SK-N-SH (cell line): ENCODE measurements around the gene CCAR1. TPM values are rescaled to one million over a fixed set of nuclear protein-coding genes. Genes with fewer than 3 reads are reported as not detected.

Experiments used
- CTCF ChIA-PET: fragments of 300-600, 350-600 bp; formaldehyde crosslinking; extraction: SDS; loops from one replicate; lab custom pipeline; 2021; lab: Yijun Ruan, JAX
- POLR2A ChIA-PET: fragments of 350-600 bp; sonication (Branson Sonifier 250); formaldehyde crosslinking; extraction: SDS; loops from one replicate; lab custom pipeline; 2020; ENCODE audit warnings: antibody characterized with exemption, inconsistent platforms; lab: Yijun Ruan, JAX
- DNase-seq: peaks from one replicate; pipeline ENCODE4 v3.0.0; 2012
- H2AFZ ChIP-seq: fragments of 200-600 bp; sonication (generic); 2 replicates; pipeline ENCODE4 v1.8.1; 2016; ENCODE audit warnings: antibody characterized with exemption, mild to moderate bottlenecking, low read depth
- H3F3A ChIP-seq: fragments of 200-600 bp; sonication (generic); replicated peaks from 2 replicates; pipeline ENCODE3; 2016; ENCODE audit warnings: antibody characterized with exemption, mild to moderate bottlenecking; ENCODE audit not compliant: insufficient read depth
- H3K27ac ChIP-seq, 2 experiments: fragments of 200-500 bp in 1 of 2; fragments of 200-600 bp in 1 of 2; sonication (Bioruptor generic) in 1 of 2; sonication (generic), shearing (Covaris generic) in 1 of 2; 2 replicates each; pipeline versions ENCODE4 v1.5.1 to v1.6.1; 2014 to 2016; ENCODE audit warnings: low read depth in 2 of 2, inconsistent platforms in 1 of 2, low read length in 1 of 2, mild to moderate bottlenecking in 1 of 2, mixed read lengths in 1 of 2
- H3K27me3 ChIP-seq: fragments of 200-600 bp; sonication (generic), shearing (Covaris generic); 2 replicates; pipeline ENCODE4 v1.6.1; 2016; ENCODE audit warnings: mixed run types; ENCODE audit not compliant: insufficient read depth
- H3K36me3 ChIP-seq, 2 experiments: fragments of 200-500 bp in 1 of 2; fragments of 200-600 bp in 1 of 2; sonication (Bioruptor generic) in 1 of 2; sonication (generic) in 1 of 2; replicated peaks in 1 of 2; 2 replicates each; pipeline versions ENCODE3 to v1.5.1; 2014 to 2016; ENCODE audit warnings: low read length in 1 of 2, mild to moderate bottlenecking in 1 of 2; ENCODE audit not compliant: insufficient read depth in 2 of 2, control insufficient read depth in 1 of 2
- H3K4me1 ChIP-seq, 2 experiments: fragments of 200-500 bp in 1 of 2; fragments of 200-600 bp in 1 of 2; sonication (Bioruptor generic) in 1 of 2; sonication (generic), shearing (Covaris generic) in 1 of 2; 2 replicates each; pipeline versions ENCODE4 v1.5.1 to v1.6.1; 2014 to 2016; ENCODE audit warnings: low read depth in 1 of 2, low read length in 1 of 2, mixed run types in 1 of 2; ENCODE audit not compliant: insufficient read depth in 2 of 2, control insufficient read depth in 1 of 2
- H3K4me2 ChIP-seq: fragments of 200-600 bp; sonication (generic), shearing (Covaris generic); 2 replicates; pipeline ENCODE4 v1.6.1; 2017; ENCODE audit warnings: mixed run types
- H3K4me3 ChIP-seq, 2 experiments: fragments of 200-500 bp in 1 of 2; fragments of 200-600 bp in 1 of 2; sonication (Bioruptor generic) in 1 of 2; sonication (generic), shearing (Covaris generic) in 1 of 2; 2 replicates each; pipeline versions ENCODE4 v1.5.1 to v1.8.1; 2014 to 2016; ENCODE audit warnings: low read depth in 2 of 2, inconsistent platforms in 1 of 2, low read length in 1 of 2, mild to moderate bottlenecking in 1 of 2, mixed read lengths in 1 of 2, moderate library complexity in 1 of 2
- H3K79me2 ChIP-seq: fragments of 200-600 bp; sonication (generic); 2 replicates; pipeline ENCODE4 v1.8.1; 2017; ENCODE audit warnings: mild to moderate bottlenecking; ENCODE audit not compliant: insufficient read depth
- H3K9ac ChIP-seq: fragments of 200-600 bp; sonication (generic); 2 replicates; pipeline ENCODE4 v1.6.1; 2017; ENCODE audit warnings: mixed run types
- H3K9me2 ChIP-seq: fragments of 200-600 bp; sonication (generic); 2 replicates; pipeline ENCODE4 v1.6.1; 2017; ENCODE audit warnings: mixed run types
- H3K9me3 ChIP-seq: fragments of 200-600 bp; sonication (generic); 2 replicates; pipeline ENCODE4 v1.6.1; 2017; ENCODE audit warnings: mixed run types, mild to moderate bottlenecking, moderate library complexity
- H4K20me1 ChIP-seq: fragments of 200-600 bp; sonication (generic); 2 replicates; pipeline ENCODE4 v1.6.1; 2017; ENCODE audit warnings: mild to moderate bottlenecking, mixed run types; ENCODE audit not compliant: insufficient read depth
- CHD2 ChIP-seq: fragments of 150-350 bp; IDR thresholded peaks from 2 replicates; pipeline ENCODE4 v1.6.1; 2018; ENCODE audit warnings: low read length; ENCODE audit not compliant: partially characterized antibody
- ELF1 ChIP-seq: IDR thresholded peaks from 2 replicates; pipeline ENCODE4 v1.4.0; 2012
- GABPA ChIP-seq: IDR thresholded peaks from 2 replicates; pipeline ENCODE4 v1.4.0; 2012; ENCODE audit warnings: low read depth, mild to moderate bottlenecking
- GATA2 ChIP-seq: sonication (generic); formaldehyde crosslinking; IDR thresholded peaks from 2 replicates; pipeline ENCODE4 v1.5.0; 2020; ENCODE audit warnings: mild to moderate bottlenecking, missing genetic modification reagents
- JUND ChIP-seq: IDR thresholded peaks from 2 replicates; pipeline ENCODE4 v1.4.0; 2012
- MXI1 ChIP-seq: IDR thresholded peaks from 2 replicates; pipeline ENCODE4 v1.6.1; 2012; ENCODE audit warnings: mild to moderate bottlenecking, low read depth, low read length, improper control_type of control experiment
- NRF1 ChIP-seq: IDR thresholded peaks from 2 replicates; pipeline ENCODE4 v1.6.1; 2012; ENCODE audit warnings: low read depth, mild to moderate bottlenecking, low read length
- POLR2AphosphoS5 ChIP-seq: IDR thresholded peaks from 2 replicates; pipeline ENCODE4 v1.6.1; 2012; ENCODE audit warnings: low read depth, low read length
- RXRA ChIP-seq: IDR thresholded peaks from 2 replicates; pipeline ENCODE4 v1.4.0; 2012; ENCODE audit warnings: low read depth, mild to moderate bottlenecking, borderline replicate concordance
- TEAD4 ChIP-seq: IDR thresholded peaks from 2 replicates; pipeline ENCODE4 v1.4.0; 2012; ENCODE audit warnings: mild to moderate bottlenecking, borderline replicate concordance; ENCODE audit not compliant: insufficient read depth
- USF1 ChIP-seq: IDR thresholded peaks from 2 replicates; pipeline ENCODE4 v1.4.0; 2012; ENCODE audit warnings: low read depth, borderline replicate concordance
- USF2 ChIP-seq: fragments of 150-350 bp; IDR thresholded peaks from 2 replicates; pipeline ENCODE4 v1.6.1; 2017; ENCODE audit warnings: antibody characterized with exemption, low read length, low read depth, borderline replicate concordance
- ZBTB33 ChIP-seq: IDR thresholded peaks from 2 replicates; pipeline ENCODE4 v1.4.0; 2012; ENCODE audit warnings: low read depth, borderline replicate concordance
- WGBS: methylation state at CpG from one replicate; pipeline ENCODE4 v1.1.6; 2017; ENCODE audit warnings: low lambda C conversion rate; 5-methylcytosine and 5-hydroxymethylcytosine counted together
- polyA plus RNA-seq, 3 experiments: library from polyadenylated mRNA; depleted of rRNA; stranded (reverse); fragments of >200 nt; gene quantifications; 2 replicates each; pipeline ENCODE4 v1.2.3, GENCODE V29; 2012
- TF ChIP-seq, protein P1 (sequence below): fragments of 150-350 bp; IDR thresholded peaks from 2 replicates; pipeline ENCODE4 v1.6.1; 2016; ENCODE audit warnings: mild to moderate bottlenecking, low read depth, low read length
- TF ChIP-seq, protein P2 (sequence below): IDR thresholded peaks from 2 replicates; pipeline ENCODE4 v1.4.0; 2012; ENCODE audit warnings: low read depth

Gene CCAR1
- polyA plus RNA-seq, 1 of the 3 experiments (the other 2 are of a cell fraction), result 25.7 TPM

DNA sequence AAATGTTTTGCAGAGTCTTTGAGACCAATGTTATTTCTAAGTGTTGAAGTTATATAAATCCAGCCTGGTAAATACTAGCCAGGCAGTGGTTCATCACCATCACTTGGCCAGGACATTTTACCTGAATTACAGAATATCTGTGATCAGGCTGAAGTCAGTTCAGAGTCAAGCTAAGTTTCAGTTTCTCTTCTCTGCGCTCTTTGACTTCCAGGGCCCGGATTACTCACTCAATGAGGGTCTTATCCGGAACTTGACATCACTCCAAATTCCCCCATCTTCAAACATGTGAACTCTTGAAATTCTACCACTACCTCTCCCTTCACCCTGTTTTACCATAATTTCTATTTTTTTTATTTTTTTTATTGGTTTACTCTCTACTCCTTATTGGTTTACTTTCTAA is 36.6 kb upstream of the CCAR1 start (continued):
- TF ChIP-seq POLR2AphosphoS5, result no peak
- no peak for TF ChIP-seq ELF1
- TF ChIP-seq RXRA, result no peak
- TF ChIP-seq MXI1, result no peak
- TF ChIP-seq GABPA, result no peak
- TF ChIP-seq JUND, result no peak
- TF ChIP-seq TEAD4, result no peak
- TF ChIP-seq, protein P1, sequence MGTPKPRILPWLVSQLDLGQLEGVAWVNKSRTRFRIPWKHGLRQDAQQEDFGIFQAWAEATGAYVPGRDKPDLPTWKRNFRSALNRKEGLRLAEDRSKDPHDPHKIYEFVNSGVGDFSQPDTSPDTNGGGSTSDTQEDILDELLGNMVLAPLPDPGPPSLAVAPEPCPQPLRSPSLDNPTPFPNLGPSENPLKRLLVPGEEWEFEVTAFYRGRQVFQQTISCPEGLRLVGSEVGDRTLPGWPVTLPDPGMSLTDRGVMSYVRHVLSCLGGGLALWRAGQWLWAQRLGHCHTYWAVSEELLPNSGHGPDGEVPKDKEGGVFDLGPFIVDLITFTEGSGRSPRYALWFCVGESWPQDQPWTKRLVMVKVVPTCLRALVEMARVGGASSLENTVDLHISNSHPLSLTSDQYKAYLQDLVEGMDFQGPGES, result no peak
- TF ChIP-seq GATA2 (CRISPR knock-in tag), result no peak
- no peak for TF ChIP-seq USF1

GRCh38 chr10:68696018-68696417 is 25.0 kb upstream of the CCAR1 start:
- H3K9ac ChIP-seq, result no peak overlapping the region
- no peaks in the 10 kb centered on the region for H3K9me2 ChIP-seq
- no peaks in the 10 kb centered on the region for H3K79me2 ChIP-seq
- no peak overlapping the region for H2AFZ ChIP-seq
- H4K20me1 ChIP-seq, result no peaks in the 10 kb centered on the region
- ChIA-PET CTCF (no interaction called here), POLR2A (no interaction called here)
- H3K9me3 ChIP-seq, result no peaks in the 10 kb centered on the region
- TF ChIP-seq NRF1 (no peak), POLR2AphosphoS5 (no peak), GABPA (no peak)
- WGBS, result 100% methylated on average over 1 of the region's 1 CpG
- no peak for DNase-seq
- H3K4me3 ChIP-seq, result no peak overlapping the region
- H3F3A ChIP-seq, result peaks cover 10% of the 10 kb centered on the region
- H3K4me1 ChIP-seq, result no peaks in the 10 kb centered on the region
- no peaks in the 10 kb centered on the region for H3K27me3 ChIP-seq
- no peak overlapping the region for H3K4me2 ChIP-seq
- H3K27ac ChIP-seq, result no peak overlapping the region
- H3K36me3 ChIP-seq, result peaks cover 26% of the 10 kb centered on the region in 2 experiments

- no peaks in the 10 kb centered on the region for H3K9me3 ChIP-seq
- H2AFZ ChIP-seq, result no peak overlapping the region
- no peak overlapping the region for H3K9ac ChIP-seq
- TF ChIP-seq, protein P2, sequence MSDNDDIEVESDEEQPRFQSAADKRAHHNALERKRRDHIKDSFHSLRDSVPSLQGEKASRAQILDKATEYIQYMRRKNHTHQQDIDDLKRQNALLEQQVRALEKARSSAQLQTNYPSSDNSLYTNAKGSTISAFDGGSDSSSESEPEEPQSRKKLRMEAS, result no peak
- no peak for TF ChIP-seq USF2
- no peak for TF ChIP-seq GATA2 (CRISPR knock-in tag)
- no peak for TF ChIP-seq GABPA
- TF ChIP-seq CHD2, result no peak
- TF ChIP-seq NRF1, result no peak
- no peak for TF ChIP-seq ZBTB33
- TF ChIP-seq, protein P1, result no peak
- TF ChIP-seq, all 33 proteins: peak for 0
- H3F3A ChIP-seq, result peaks cover 10% of the 10 kb centered on the region
- no peaks in the 10 kb centered on the region for H3K27me3 ChIP-seq
- no peak overlapping the region for H3K4me3 ChIP-seq
- no peaks in the 10 kb centered on the region for H4K20me1 ChIP-seq
- no peak overlapping the region for H3K4me2 ChIP-seq
- H3K79me2 ChIP-seq, result no peaks in the 10 kb centered on the region
- no peak for DNase-seq
- H3K4me1 ChIP-seq, result no peaks in the 10 kb centered on the region
- no peaks in the 10 kb centered on the region for H3K9me2 ChIP-seq
- peaks cover 15% of the 10 kb centered on the region in 2 experiments for H3K36me3 ChIP-seq
- 100% methylated on average over 1 of the region's 1 CpG for WGBS
- ChIA-PET POLR2A (no interaction called here), CTCF (no interaction called here)
- no peak overlapping the region for H3K27ac ChIP-seq
Measured at GRCh38 chr10:68697106-68697505, 23.9 kb upstream of the CCAR1 start.
